GM10266 (cell line): ENCODE results near the gene TGFB2.

Experiments used
- DNase-seq: peaks from one replicate; pipeline ENCODE4 v3.0.0; 2012; ENCODE audit errors: extremely low spot score
- CTCF ChIP-seq: IDR thresholded peaks from 2 replicates; pipeline ENCODE4 v1.5.1; 2012; ENCODE audit warnings: mild to moderate bottlenecking, low read depth; ENCODE audit not compliant: control insufficient read depth, insufficient read depth; ENCODE audit errors: missing control alignments

The TGFB2 gene

GRCh38 chr1:218344814-218345672 is at the start of gene TGFB2:
Gene TGFB2, plus strand, starts transcription at chr1:218345336. Its CDS starts 1,366 bp downstream, at chr1:218346702.
- TF ChIP-seq CTCF, result no peak
- DNase-seq, result peak; percentile 32

- no peak for TF ChIP-seq CTCF
- no peak for DNase-seq
Observed at GRCh38 chr1:218296162-218296561, 49.0 kb upstream of the TGFB2 start.

- TF ChIP-seq CTCF, result no peak
- DNase-seq, result no peak
Observed at GRCh38 chr1:218297461-218297860, 47.7 kb upstream of the TGFB2 start.

DNA sequence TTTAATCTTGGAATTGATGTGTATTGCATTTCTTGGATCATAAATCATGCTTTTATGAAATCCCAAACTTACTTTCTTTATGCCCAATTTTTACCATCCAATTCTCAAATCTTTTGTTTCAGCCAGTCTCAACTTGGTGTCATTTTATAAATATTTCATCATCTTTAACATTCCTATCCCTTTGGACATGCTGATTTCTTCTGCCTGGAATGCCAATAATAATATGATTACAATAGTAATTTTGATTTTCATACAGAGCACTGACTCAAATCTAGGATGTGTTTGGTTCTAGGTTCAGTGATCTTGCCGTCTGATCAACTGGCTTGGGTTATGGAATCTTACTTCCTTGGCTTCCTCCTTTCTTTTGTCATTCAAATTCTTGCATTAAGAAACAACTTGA is 47.3 kb upstream of the TGFB2 start:
- no peak for TF ChIP-seq CTCF

DNA sequence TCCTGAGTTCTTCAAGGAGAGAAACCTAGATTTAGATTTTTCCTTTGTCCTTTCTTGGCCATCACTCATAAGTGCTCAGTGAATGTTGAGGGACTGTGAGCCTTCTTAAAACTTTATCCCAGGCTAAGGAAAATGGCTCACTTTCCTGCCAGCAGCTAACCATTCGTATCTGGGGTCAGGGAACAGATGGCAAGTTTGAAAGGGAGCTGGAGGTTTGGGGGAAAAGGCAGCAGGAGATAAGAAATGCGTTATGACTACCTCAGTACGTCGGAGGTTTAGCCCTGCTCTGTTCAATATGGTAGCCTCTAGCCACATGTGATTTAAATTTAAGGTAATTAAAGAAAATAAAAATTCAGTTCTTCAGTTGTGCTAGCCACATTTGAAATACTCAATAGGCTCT is 46.7 kb upstream of the TGFB2 start:
- DNase-seq, result no peak
- no peak for TF ChIP-seq CTCF

More for the DNA sequence above, 47.3 kb upstream of the TGFB2 start:
- DNase-seq, result no peak

DNA sequence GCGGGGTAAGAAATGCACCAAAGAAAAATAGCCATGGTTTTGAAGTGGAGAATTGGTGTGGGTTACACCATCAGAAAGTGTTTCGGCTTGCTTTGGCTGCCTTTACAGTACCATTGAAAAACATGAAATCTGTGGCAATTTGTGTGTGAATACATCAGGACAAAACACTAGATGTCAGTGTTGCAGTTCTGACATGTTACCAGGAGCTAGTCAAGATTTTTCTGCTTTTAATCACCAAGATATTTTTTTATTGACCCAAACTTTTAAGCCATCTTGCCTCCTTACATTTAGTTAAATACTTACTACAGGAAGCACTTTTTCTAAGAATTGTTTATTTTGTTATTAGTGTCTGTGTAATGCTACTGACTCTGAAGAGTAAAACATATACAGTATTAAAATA is 45.7 kb upstream of the TGFB2 start:
- DNase-seq, result no peak
- peak; percentile 41 for TF ChIP-seq CTCF

GRCh38 chr1:218301217-218301616 is 43.9 kb upstream of the TGFB2 start:
- no peak for TF ChIP-seq CTCF

More at GRCh38 chr1:218301217-218301616, 43.9 kb upstream of the TGFB2 start:
- no peak for DNase-seq
